CD4-positive, alpha-beta T cell treated with Interleukin-15 for 4 hours (primary cell): ENCODE results near the gene OR51L1.

Experiments used
- DNase-seq: peaks from one replicate; pipeline ENCODE4 v3.0.0-alpha.2; 2020; ENCODE audit warnings: low spot score

OR51L1 gene

GRCh38 chr11:5046754-5047330, 52.2 kb downstream of the OR51L1 start:
- DNase-seq: no peak
